ENCODE results near the gene RETREG3. TPM values are rescaled to one million over a fixed set of nuclear protein-coding genes. Genes with fewer than 3 reads are reported as not detected.

RETREG3 gene
- total and polyA plus RNA-seq, 2 of the 13 experiments (the other 11 are each of a cell fraction or from before 2014, with no cell fraction given): 47.0 to 55.8 TPM

- no peak; the same call in 1 of the 2 replicates for TF ChIP-seq ZBED4 (CRISPR knock-in tag; IDR thresholded peaks at IDR 0.05; ENCODE audit: borderline replicate concordance)
- no peak for TF ChIP-seq TCF7 (IDR thresholded peaks at IDR 0.05; ENCODE audit: low read depth)
- TF ChIP-seq ZBTB2 (CRISPR knock-in tag; IDR thresholded peaks at IDR 0.05; ENCODE audit: low read depth): peak; percentile 81
- TF ChIP-seq SIX1 (CRISPR knock-in tag; IDR thresholded peaks at IDR 0.05; ENCODE audit: borderline replicate concordance): 0 out of 2 replicates have a peak, but pooled peaks have one; percentile 47
- no peak for TF ChIP-seq ZNF263 (CRISPR knock-in tag; IDR thresholded peaks at IDR 0.05)
- TF ChIP-seq ZIK1 (CRISPR knock-in tag; IDR thresholded peaks at IDR 0.05; ENCODE audit: borderline replicate concordance, low read depth): peak; percentile 91
- TF ChIP-seq, protein P1, sequence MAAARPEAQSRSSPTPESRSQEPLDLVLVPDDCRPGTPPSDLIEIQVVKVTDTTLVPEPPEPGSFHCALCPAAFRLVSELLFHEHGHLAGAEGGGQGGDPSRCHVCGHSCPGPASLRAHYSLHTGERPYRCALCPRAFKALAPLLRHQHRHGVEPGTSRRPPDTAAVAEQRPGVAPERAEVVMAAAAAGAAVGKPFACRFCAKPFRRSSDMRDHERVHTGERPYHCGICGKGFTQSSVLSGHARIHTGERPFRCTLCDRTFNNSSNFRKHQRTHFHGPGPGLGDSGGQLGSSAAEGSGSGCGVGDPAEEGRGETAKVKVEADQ (CRISPR knock-in tag; IDR thresholded peaks at IDR 0.05; ENCODE audit: borderline replicate concordance): peak; percentile 44; the same call in 1 of the 2 replicates
- peak; percentile 89; the same call in 1 of the 2 replicates for TF ChIP-seq ZNF343 (CRISPR knock-in tag; IDR thresholded peaks at IDR 0.05)
- no peak; the same call in 1 of the 2 replicates for TF ChIP-seq MEIS1 (CRISPR knock-in tag; IDR thresholded peaks at IDR 0.05; ENCODE audit: borderline replicate concordance)
- TF ChIP-seq ZFP62 (CRISPR knock-in tag; IDR thresholded peaks at IDR 0.05): no peak
- TF ChIP-seq ZNF589 (CRISPR knock-in tag; conservative IDR thresholded peaks at IDR 0.05): peak; percentile 59; the same call in 1 of the 2 replicates
- no peak; the same call in 1 of the 2 replicates for TF ChIP-seq ZNF776 (CRISPR knock-in tag; IDR thresholded peaks at IDR 0.05)
- TF ChIP-seq ZNF530 (CRISPR knock-in tag; IDR thresholded peaks at IDR 0.05; ENCODE audit: low read depth): no peak
- peak; percentile 68; the same call in 1 of the 2 replicates for TF ChIP-seq SIN3A (IDR thresholded peaks at IDR 0.05; ENCODE audit: borderline replicate concordance, low read depth, low read length)
- TF ChIP-seq CEBPG (CRISPR knock-in tag; IDR thresholded peaks at IDR 0.05): 0 out of 2 replicates have a peak, but pooled peaks have one; percentile 36
- TF ChIP-seq ZNF781 (CRISPR knock-in tag; IDR thresholded peaks at IDR 0.05; ENCODE audit: borderline replicate concordance, not compliant biosample characterization): no peak
- TF ChIP-seq ZBTB25 (CRISPR knock-in tag; IDR thresholded peaks at IDR 0.05): peak; percentile 88
- TF ChIP-seq MLX (CRISPR knock-in tag; IDR thresholded peaks at IDR 0.05): peak; percentile 15; the same call in 1 of the 2 replicates
- no peak for TF ChIP-seq RARG (CRISPR knock-in tag; IDR thresholded peaks at IDR 0.05; ENCODE audit: low read depth)
- TF ChIP-seq TBL1XR1 (IDR thresholded peaks at IDR 0.05; ENCODE audit: borderline replicate concordance, low read length, partially characterized antibody): no peak
- no peak for TF ChIP-seq PLRG1 (conservative IDR thresholded peaks at IDR 0.05)
Observed at GRCh38 chr17:42536372-42537155, 72.6 kb downstream of the RETREG3 start (continued).

All from HepG2 (cell line).